Bronchial epithelial cell (primary cell): ENCODE results near the gene NRXN3. TPM values are rescaled to one million over a fixed set of nuclear protein-coding genes. Genes with fewer than 3 reads are reported as not detected.

ENCODE experiments used
- DNase-seq: peaks from one replicate; pipeline ENCODE4 v3.0.0-alpha.2; 2010; ENCODE audit warnings: low read depth
- FAIRE-seq: peaks from 2 replicates; lab custom pipeline; 2011; peaks lifted over from hg19 to GRCh38; lab: Jason Lieb, UNC
- H3K27me3 ChIP-seq: 2 replicates; pipeline ENCODE4 v1.5.1; 2011; ENCODE audit warnings: low read length; ENCODE audit not compliant: control insufficient read depth, insufficient read depth
- H3K36me3 ChIP-seq: 2 replicates; pipeline ENCODE4 v1.5.1; 2011; ENCODE audit warnings: low read length; ENCODE audit not compliant: control insufficient read depth, insufficient read depth
- H3K4me3 ChIP-seq: 2 replicates; pipeline ENCODE4 v1.5.1; 2011; ENCODE audit warnings: mild to moderate bottlenecking, low read depth, low read length, control low read depth
- CTCF ChIP-seq: IDR thresholded peaks from 2 replicates; pipeline ENCODE4 v1.5.1; 2011; ENCODE audit warnings: mild to moderate bottlenecking, moderate library complexity, low read length, control low read depth, inconsistent platforms; ENCODE audit not compliant: insufficient read depth, severe bottlenecking
- total RNA-seq: library from RNA; depleted of rRNA; stranded (reverse); fragments of >200 nt; gene quantifications from 2 replicates; pipeline ENCODE4 v1.2.1, GENCODE V29; 2014

The NRXN3 gene
- total RNA-seq, 1 donor from 2014 or later: under 0.01 TPM

- Histone ChIP-seq H3K27me3 (no peaks in the 10 kb centered on the region), H3K36me3 (no peaks in the 10 kb centered on the region), H3K4me3 (no peak overlapping the region)
- no peak for TF ChIP-seq CTCF
- no peak for DNase-seq
- no peak for FAIRE-seq
Measured at GRCh38 chr14:79475887-79476532, 1305.8 kb downstream of the NRXN3 start.

- no peak for TF ChIP-seq CTCF
- Histone ChIP-seq H3K27me3 (no peaks in the 10 kb centered on the region), H3K4me3 (no peak overlapping the region), H3K36me3 (no peaks in the 10 kb centered on the region)
- FAIRE-seq (no peak), DNase-seq (no peak)
Measured at GRCh38 chr14:79476552-79476951, 1306.4 kb downstream of the NRXN3 start.

- no peak for TF ChIP-seq CTCF
- FAIRE-seq: no peak
- Histone ChIP-seq H3K27me3 (no peaks in the 10 kb centered on the region), H3K36me3 (no peaks in the 10 kb centered on the region), H3K4me3 (no peak overlapping the region)
- DNase-seq: no peak
Measured at GRCh38 chr14:79480212-79480611, 1310.0 kb downstream of the NRXN3 start.

- no peak for TF ChIP-seq CTCF
- DNase-seq (no peak), FAIRE-seq (no peak)
- H3K27me3 ChIP-seq: no peaks in the 10 kb centered on the region
- H3K36me3 ChIP-seq: no peaks in the 10 kb centered on the region
- H3K4me3 ChIP-seq: no peak overlapping the region
Measured at GRCh38 chr14:79482825-79483224, 1312.7 kb downstream of the NRXN3 start.

- Histone ChIP-seq H3K4me3 (no peak overlapping the region), H3K27me3 (no peaks in the 10 kb centered on the region), H3K36me3 (no peaks in the 10 kb centered on the region)
- FAIRE-seq: peak; percentile 72
- peak; percentile 33 for DNase-seq
- no peak for TF ChIP-seq CTCF
Measured at GRCh38 chr14:79483477-79484388, 1313.6 kb downstream of the NRXN3 start.
